Measurements from ENCODE around the gene ZNF470.

GRCh38 chr19:56617531-56617930 is 50.3 kb downstream of the ZNF470 start:
- no peak for TF ChIP-seq POLR2AphosphoS5 (IDR thresholded peaks at IDR 0.05; ENCODE audit: low read depth, low read length)
- no peak for TF ChIP-seq HDAC2 (CRISPR knock-in tag; IDR thresholded peaks at IDR 0.05)
- TF ChIP-seq CTCF (CRISPR knock-in tag; IDR thresholded peaks at IDR 0.05), result no peak
- TF ChIP-seq REST (IDR thresholded peaks at IDR 0.05; ENCODE audit: borderline replicate concordance in 1 of 2, low read depth in 1 of 2, low read length in 2 of 2), result no peak
- no peak for TF ChIP-seq FOXA3 (CRISPR knock-in tag; IDR thresholded peaks at IDR 0.05)
- no peak for TF ChIP-seq KAT8 (CRISPR knock-in tag; IDR thresholded peaks at IDR 0.05)
- no peak for TF ChIP-seq ZNF281 (CRISPR knock-in tag; IDR thresholded peaks at IDR 0.05; ENCODE audit: borderline replicate concordance)
- no peak for TF ChIP-seq CCDC6 (CRISPR knock-in tag; IDR thresholded peaks at IDR 0.05)
- TF ChIP-seq PRDM15 (CRISPR knock-in tag; IDR thresholded peaks at IDR 0.05), result no peak
- TF ChIP-seq ZNF407 (CRISPR knock-in tag; IDR thresholded peaks at IDR 0.05; ENCODE audit: not compliant biosample characterization), result no peak
